ENCODE data around the gene HTD2.

HTD2 gene

GRCh38 chr3:58293516-58293915 lies 12.8 kb upstream of the HTD2 start:
- DNase-seq = no peak

DNA sequence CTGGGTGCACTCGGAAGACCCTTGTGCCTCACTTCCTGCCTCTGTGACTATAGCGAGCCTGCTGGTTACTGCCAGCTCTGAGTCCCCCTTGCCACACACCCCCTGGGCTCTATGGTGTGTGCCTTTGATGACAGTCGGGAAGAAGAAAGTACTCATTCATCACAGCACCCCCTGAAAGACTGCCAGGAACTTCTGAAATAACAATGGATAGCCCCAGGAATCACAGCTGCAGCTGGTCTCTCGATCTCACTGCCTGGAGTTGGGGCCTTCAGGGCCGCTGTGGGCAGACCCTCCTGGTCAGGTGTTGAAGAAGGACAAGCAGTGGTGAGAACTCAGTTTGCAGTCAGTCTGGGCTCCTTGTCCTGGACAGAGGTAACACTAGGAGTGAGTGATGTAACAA lies 10.1 kb upstream of the HTD2 start:
- no peak for DNase-seq

DNA sequence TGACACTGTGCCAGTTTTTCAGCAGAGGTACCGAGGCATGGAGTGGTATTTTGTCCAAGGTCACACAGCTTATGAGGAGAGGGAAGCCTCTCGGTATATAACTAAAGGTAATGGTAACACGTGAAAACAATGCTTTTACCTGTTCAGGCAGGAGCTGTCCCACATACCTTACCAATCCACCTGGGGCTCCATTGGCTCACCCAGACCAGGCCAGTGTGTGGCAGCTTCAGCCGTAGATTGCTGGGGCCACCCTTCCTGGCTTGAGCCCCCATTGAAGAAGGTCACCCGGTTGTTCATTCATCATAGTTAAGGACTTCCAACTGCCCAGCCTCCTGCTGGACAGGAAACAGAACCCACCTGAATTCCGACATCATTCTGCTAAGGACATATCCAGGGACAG lies 9.5 kb upstream of the HTD2 start:
- DNase-seq = no peak

DNA sequence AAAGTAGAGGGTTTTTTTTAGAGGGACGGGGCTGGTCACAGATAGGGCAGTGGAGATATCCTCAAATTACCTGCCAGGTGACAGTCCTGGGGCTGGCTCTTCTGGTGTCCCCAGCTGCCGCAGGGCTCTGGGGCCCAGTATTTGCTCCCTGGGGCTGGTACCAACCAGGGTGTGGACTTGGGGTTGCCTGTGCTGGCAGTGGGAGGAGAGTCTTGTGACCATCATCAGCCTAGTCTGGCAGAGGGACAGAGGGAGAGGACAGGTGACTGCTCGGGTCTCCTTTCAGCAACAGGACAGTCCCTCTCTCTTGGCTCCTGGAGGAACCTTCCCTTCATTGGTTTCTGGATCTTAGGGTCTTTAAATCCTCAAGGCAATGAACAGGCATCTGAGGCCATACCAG lies 8.1 kb upstream of the HTD2 start:
- no peak for DNase-seq

DNA sequence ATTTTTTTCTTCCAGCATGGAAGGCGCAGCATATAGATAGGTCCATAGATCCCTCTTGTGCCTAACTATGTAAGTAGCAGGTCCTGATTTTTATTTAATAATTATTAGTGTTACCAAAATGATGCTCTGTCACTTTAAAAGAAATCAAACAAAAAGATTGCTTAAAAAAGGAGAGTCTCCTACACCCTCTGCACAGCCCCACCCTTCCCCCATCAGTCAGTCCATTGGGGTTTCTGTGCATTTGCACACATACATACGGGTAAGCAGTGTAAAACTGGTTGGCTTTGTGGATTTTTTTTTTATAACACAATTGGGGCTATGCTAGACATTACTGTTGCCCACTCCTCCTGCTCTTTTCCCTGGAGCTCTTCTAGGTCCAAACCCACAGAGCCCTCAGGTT lies 7.2 kb upstream of the HTD2 start:
- no peak for DNase-seq

- DNase-seq = no peak
These were observed 6.3 kb upstream of the HTD2 start for GRCh38 chr3:58299839-58300516.

DNA sequence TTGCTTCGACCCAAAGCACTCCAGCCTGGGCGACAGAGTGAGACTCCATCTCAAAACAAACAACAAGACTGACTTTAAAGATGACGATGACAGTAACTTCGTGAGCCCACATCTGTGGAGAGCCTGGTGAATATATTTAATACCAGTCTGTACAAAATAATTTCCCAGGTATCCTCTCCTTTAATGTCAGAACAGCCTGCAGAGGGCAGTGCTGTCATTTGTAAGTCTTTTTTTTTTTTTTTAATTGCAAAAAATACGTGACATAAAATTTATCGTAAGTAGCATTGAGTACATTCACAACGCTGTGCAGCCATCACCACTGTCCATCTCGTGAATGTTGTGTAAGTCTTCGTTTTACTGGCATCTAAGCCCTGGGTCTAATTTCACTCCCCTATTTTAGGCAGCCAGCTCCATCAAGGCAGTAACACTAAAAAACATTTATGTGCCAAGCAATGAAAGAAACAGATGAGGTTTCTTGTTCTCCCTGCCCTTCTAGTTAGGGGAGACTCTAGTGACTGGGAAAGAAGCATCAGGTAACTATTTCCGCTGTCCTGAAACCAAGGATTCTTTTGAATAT lies 1.4 kb downstream of the HTD2 start:
- DNase-seq = no peak

DNA sequence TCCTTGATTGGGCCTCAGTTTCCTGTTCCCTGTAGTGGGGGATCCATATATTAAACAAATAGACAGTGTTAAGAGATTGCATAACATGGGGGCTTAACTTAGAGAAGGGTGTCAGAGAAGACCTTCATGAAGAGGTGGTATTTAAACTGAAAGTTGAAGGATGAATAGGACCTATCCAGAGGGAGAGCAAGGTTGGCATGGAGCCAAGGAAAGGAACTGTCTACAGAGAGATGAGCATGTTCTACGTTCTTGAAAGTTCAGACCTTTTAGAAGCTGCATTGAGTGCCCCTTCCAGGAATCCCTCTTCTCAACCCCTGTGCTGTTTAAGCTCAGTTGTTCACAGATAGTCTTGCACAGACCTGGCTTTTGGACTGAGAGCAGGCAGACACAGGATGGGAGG lies 2.4 kb downstream of the HTD2 start:
- DNase-seq = no peak

DNA sequence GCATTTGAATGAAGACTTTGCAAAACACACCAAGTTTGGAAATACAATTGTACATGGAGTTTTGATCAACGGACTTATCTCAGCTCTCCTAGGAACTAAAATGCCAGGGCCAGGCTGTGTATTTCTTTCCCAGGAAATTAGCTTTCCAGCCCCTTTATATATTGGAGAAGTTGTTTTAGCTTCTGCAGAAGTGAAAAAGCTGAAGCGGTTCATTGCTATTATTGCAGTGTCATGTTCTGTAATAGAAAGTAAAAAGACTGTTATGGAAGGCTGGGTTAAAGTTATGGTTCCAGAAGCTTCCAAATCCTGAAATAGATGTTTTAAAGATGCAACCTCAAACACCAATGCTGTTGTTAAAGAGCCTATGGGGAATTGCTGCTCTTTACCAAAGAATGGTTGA lies 11.5 kb downstream of the HTD2 start:
- DNase-seq = no peak

GRCh38 chr3:58321791-58322190 lies 15.5 kb downstream of the HTD2 start:
- DNase-seq = no peak

GRCh38 chr3:58322793-58323192 lies 16.5 kb downstream of the HTD2 start:
- DNase-seq = no peak

DNA sequence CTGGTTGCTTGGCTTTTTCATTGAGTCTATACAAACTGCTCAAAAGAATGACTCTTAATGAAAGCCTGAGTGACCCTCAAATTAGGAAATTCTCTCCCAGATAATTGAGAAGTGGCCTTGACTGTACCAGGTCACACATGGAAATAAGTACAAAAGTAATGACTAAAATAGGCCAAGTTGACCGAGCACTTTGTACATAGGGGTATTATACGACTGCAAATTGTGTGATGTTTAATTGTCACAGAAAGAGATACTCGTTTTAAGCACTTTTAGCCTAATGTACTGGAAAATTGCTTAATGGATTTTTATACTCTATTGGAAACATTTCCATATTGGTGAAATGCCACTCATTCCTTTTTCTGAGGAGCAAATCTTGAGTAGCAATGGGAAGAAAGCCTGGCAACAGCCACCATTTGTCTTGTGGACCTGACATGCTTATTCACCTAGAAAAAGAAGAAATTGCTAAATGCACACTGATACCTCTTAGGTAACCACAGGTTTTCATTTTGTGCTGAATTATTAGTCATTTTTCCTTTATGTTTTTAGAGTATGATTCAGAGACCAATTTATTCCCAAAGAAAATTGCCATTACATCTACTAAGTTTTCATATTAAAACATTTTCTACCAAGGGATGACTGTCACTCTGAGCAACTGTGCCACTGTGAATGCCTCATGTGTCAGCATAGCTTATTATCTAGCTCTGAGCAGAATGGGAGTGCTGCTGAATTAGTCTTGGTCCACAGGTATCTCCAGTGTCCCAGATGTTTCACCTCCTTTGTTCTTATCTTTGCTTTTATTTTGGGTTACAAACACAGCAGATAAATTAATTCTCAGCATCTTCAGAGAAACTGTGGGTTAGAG lies 17.4 kb downstream of the HTD2 start:
- no peak for DNase-seq

- DNase-seq = no peak
These were observed 18.4 kb downstream of the HTD2 start for GRCh38 chr3:58324391-58325390.

DNA sequence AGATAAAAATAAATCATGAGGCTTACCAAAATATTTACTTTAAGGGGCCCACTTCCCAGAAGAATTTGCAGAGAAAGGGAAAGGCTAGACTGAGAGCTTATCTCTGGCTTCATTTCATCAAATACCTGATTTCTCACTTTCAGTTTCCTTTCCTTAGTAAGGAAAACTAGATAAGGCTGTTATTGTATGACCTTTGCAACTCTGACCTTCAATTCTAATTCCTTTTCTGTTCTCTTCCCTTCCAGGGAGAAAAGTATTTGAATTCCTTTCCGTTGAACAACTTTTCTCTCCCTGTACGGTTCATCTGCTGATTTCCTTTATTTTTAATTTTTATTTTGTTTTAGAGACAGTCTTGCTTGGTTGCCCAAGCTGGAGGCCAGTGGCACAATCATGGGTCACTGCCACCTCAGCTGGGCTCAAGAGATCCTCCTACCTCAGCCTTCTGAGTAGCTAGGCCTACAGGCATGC lies 19.2 kb downstream of the HTD2 start:
- no peak for DNase-seq

- no peak for DNase-seq
These were observed 20.1 kb downstream of the HTD2 start for GRCh38 chr3:58326267-58326900.

DNA sequence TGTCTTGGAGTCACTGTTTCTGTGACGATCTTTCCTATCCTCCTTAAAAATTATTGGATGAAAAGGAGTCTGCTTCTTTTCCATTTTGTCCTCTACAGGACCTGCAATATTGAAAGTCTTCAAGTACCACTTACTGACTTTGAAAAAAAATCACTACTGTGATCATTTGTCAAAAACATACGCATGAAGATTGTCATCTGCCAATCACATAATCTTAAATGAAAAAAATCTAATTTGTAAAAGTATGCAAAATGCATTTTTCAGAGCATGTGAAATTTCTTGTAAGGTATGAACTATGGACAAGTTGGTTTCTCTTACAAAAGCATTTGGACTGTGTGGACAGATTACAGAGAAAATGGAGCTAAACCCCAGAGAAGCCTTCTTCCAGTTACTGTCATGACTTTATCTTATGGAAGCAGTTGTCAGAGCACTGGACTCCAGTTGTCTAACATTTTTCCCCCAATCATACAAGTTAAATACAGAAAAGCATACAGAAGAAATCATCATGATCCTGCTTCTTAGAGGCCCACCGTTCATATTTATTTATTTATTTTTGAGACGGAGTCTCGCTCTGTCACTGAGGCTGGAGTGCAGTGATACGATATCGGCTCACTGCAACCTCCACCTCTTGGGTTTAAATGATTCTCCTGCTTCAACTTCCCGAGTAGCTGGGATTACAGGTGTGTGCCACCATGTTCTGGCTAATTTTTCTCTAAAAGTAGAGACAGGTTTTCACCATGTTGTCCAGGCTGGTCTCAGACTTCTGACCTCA lies 23.0 kb downstream of the HTD2 start:
- DNase-seq = no peak

DNA sequence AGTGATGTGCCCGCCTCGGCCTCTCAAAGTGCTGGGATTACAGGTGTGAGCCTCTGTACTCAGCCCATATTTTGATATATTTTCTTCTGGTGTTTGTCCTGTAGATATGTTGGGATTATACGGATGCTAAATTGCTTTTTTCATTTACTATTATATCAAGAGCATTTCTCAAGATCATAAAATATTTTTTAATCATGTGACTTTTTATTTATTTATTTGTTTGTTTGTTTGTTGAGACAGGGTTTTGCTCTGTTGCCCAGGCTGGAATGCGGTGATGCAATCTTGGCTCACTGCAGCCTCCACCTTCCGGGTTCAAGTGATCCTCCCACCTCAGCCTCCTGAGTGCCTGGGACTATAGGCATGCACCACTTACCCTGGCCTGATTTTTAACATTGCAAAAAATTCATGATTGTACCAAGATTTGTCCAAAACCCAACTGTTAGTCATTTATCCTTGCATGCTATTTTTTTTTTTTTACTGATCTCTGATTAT lies 23.6 kb downstream of the HTD2 start:
- DNase-seq = no peak

- no peak for DNase-seq
These were observed 25.4 kb downstream of the HTD2 start for GRCh38 chr3:58331593-58332152.

- DNase-seq = no peak
These were observed 26.4 kb downstream of the HTD2 start, which contains the start of gene PXK for GRCh38 chr3:58332575-58333188. TSS of gene PXK (plus strand) at chr3:58332892. CDS start at chr3:58332989, 97 bp downstream.

Data from NCI-H187 treated with DMSO at 0.1 percent for 48 hours (cell line).